ENCODE data around the gene PPP1R13B. TPM values are rescaled to one million over a fixed set of nuclear protein-coding genes. Genes with fewer than 3 reads are reported as not detected.

The PPP1R13B gene
- total RNA-seq, 1 experiment from 2014 or later = 19.0 TPM

- H3K9me3 ChIP-seq (ENCODE audit: control insufficient read depth, insufficient read depth, low read depth, low read length) = no peaks in the 10 kb centered on the region
- intact Hi-C loops (cut with micrococcal nuclease; ENCODE audit: unreplicated experiment) = no loop called here
- no TSS peak for BruUV-seq (replicated peaks)
- TF ChIP-seq SIN3A (IDR thresholded peaks at IDR 0.05; ENCODE audit: borderline replicate concordance, insufficient read depth, low read depth, low read length) (no peak), POLR2AphosphoS5 (IDR thresholded peaks at IDR 0.05; ENCODE audit: low read depth, low read length) (no peak), TCF7L2 (IDR thresholded peaks at IDR 0.05; ENCODE audit: low read depth, low read length) (no peak), REST (IDR thresholded peaks at IDR 0.05; ENCODE audit: insufficient read depth in 1 of 2, low read depth in 2 of 2, low read length in 1 of 2) (no peak), CTCF (IDR thresholded peaks at IDR 0.05) (no peak)
- H3K4me1 ChIP-seq (ENCODE audit: control insufficient read depth, insufficient read depth, low read length) = no peaks in the 10 kb centered on the region
- no peaks in the 10 kb centered on the region for H3K36me3 ChIP-seq (ENCODE audit: control insufficient read depth, insufficient read depth, low read length)
- no peaks in the 10 kb centered on the region for H3K27me3 ChIP-seq (ENCODE audit: control insufficient read depth, insufficient read depth, low read length)
- no peak for DNase-seq (ENCODE audit: low read depth, low spot score)
- ChIA-PET POLR2A (no interaction called here), CTCF (no interaction called here)
- no peak for ATAC-seq
- H3K4me3 ChIP-seq (ENCODE audit: low read depth in 2 of 2, low read length in 2 of 2) = no peak overlapping the region
- in situ Hi-C loops (cut with HindIII; ENCODE audit: low pct_unique_long_range_greater_than_20kb, low sequenced_read_pairs) = no loop called here
- no peak overlapping the region for H3K27ac ChIP-seq (ENCODE audit: low read length)
These were observed 119.9 kb downstream of the PPP1R13B start for GRCh38 chr14:103727313-103727980.

- no peaks in the 10 kb centered on the region for H3K27me3 ChIP-seq (ENCODE audit: control insufficient read depth, insufficient read depth, low read length)
- H3K27ac ChIP-seq (ENCODE audit: low read length) = no peak overlapping the region
- POLR2A ChIA-PET = no interaction called here
- no peaks in the 10 kb centered on the region for H3K36me3 ChIP-seq (ENCODE audit: control insufficient read depth, insufficient read depth, low read length)
- in situ Hi-C loops (cut with HindIII; ENCODE audit: low pct_unique_long_range_greater_than_20kb, low sequenced_read_pairs) = no loop called here
- intact Hi-C loops (cut with micrococcal nuclease; ENCODE audit: unreplicated experiment) = no loop called here
- no peak overlapping the region for H3K4me3 ChIP-seq (ENCODE audit: low read depth in 2 of 2, low read length in 2 of 2)
- no peak for ATAC-seq
- BruUV-seq (replicated peaks) = no TSS peak
- no peak for DNase-seq (ENCODE audit: low read depth, low spot score)
- CTCF ChIA-PET = no interaction called here
- no peaks in the 10 kb centered on the region for H3K4me1 ChIP-seq (ENCODE audit: control insufficient read depth, insufficient read depth, low read length)
- H3K9me3 ChIP-seq (ENCODE audit: control insufficient read depth, insufficient read depth, low read depth, low read length) = no peaks in the 10 kb centered on the region
- no peak for TF ChIP-seq POLR2AphosphoS5 (IDR thresholded peaks at IDR 0.05; ENCODE audit: low read depth, low read length)
- TF ChIP-seq SIN3A (IDR thresholded peaks at IDR 0.05; ENCODE audit: borderline replicate concordance, insufficient read depth, low read depth, low read length) = no peak
- no peak for TF ChIP-seq REST (IDR thresholded peaks at IDR 0.05; ENCODE audit: insufficient read depth in 1 of 2, low read depth in 2 of 2, low read length in 1 of 2)
- no peak for TF ChIP-seq TCF7L2 (IDR thresholded peaks at IDR 0.05; ENCODE audit: low read depth, low read length)
These were observed 120.9 kb downstream of the PPP1R13B start for GRCh38 chr14:103726474-103726873.
